GM19328 (cell line): ENCODE data around the gene ETV3L.

Experiments
- ATAC-seq: cut with Tn5 transposase; IDR thresholded peaks from one replicate; pipeline ENCODE4 v1.9.1; 2021; ENCODE audit warnings: mild to moderate bottlenecking, moderate library complexity; ENCODE audit not compliant: unreplicated experiment

ETV3L gene

GRCh38 chr1:157132616-157133167, 33.1 kb upstream of the ETV3L start:
- ATAC-seq, result no peak

- ATAC-seq, result no peak
These were observed 32.5 kb upstream of the ETV3L start for GRCh38 chr1:157132111-157132510.

GRCh38 chr1:157131281-157131680, 31.7 kb upstream of the ETV3L start:
- ATAC-seq, result no peak

- ATAC-seq, result no peak
These were observed 25.2 kb upstream of the ETV3L start for GRCh38 chr1:157124855-157125254.

- ATAC-seq, result no peak
These were observed 19.8 kb upstream of the ETV3L start for GRCh38 chr1:157119448-157119847.

- no peak for ATAC-seq
These were observed 19.4 kb upstream of the ETV3L start for GRCh38 chr1:157119008-157119407.

- no peak for ATAC-seq
These were observed 18.0 kb upstream of the ETV3L start for GRCh38 chr1:157117527-157118057.

- no peak for ATAC-seq
These were observed 17.1 kb upstream of the ETV3L start for GRCh38 chr1:157116737-157117103.

- no peak for ATAC-seq
These were observed 16.5 kb upstream of the ETV3L start for GRCh38 chr1:157115851-157116736.

- ATAC-seq, result no peak
These were observed 15.8 kb upstream of the ETV3L start for GRCh38 chr1:157115429-157115838.

- ATAC-seq, result no peak
These were observed 14.8 kb upstream of the ETV3L start for GRCh38 chr1:157114183-157115121.

- ATAC-seq, result no peak
These were observed 14.0 kb upstream of the ETV3L start for GRCh38 chr1:157113631-157114030.

GRCh38 chr1:157113106-157113505, 13.5 kb upstream of the ETV3L start:
- ATAC-seq, result no peak

- ATAC-seq, result no peak
These were observed 12.7 kb upstream of the ETV3L start for GRCh38 chr1:157112186-157112867.

GRCh38 chr1:157111396-157112165, 12.0 kb upstream of the ETV3L start:
- ATAC-seq, result no peak

- no peak for ATAC-seq
These were observed 11.1 kb upstream of the ETV3L start for GRCh38 chr1:157110686-157111085.

- ATAC-seq, result no peak
These were observed 10.4 kb upstream of the ETV3L start for GRCh38 chr1:157110003-157110402.

GRCh38 chr1:157108448-157108847, 8.8 kb upstream of the ETV3L start:
- no peak for ATAC-seq

GRCh38 chr1:157107702-157108101, 8.1 kb upstream of the ETV3L start:
- no peak for ATAC-seq

- no peak for ATAC-seq
These were observed 7.2 kb upstream of the ETV3L start for GRCh38 chr1:157106813-157107189.
